Tibial artery (tissue), 4 donors: ENCODE data around the gene ARHGAP18.
A peak's percentile ranks its signal among the peaks of the same experiment; 100 is the strongest.
"Not testable (repeated sequence)": the region's sequence is repeated elsewhere in the genome, so short reads cannot be mapped to it uniquely, and the experiment has no call there.

Experiments used
- DNase-seq, 2 donors: peaks; one replicate each; pipeline ENCODE4 v3.0.0-alpha.2; 2019
- H3K27ac ChIP-seq, 2 donors: fragments of 200-600 bp; sonication (generic) in 1 of 2; 1 replicate in 1 of 2; 2 replicates in 1 of 2; pipeline ENCODE4 v1.5.1; 2018 to 2019; ENCODE audit warnings: mild to moderate bottlenecking in 1 of 2
- H3K27me3 ChIP-seq, 2 donors: fragments of 200-600 bp; sonication (generic) in 1 of 2; one replicate each; pipeline versions ENCODE4 v1.5.1 to v1.6.0; 2016 to 2019
- H3K36me3 ChIP-seq, 3 donors: fragments of 200-600 bp; sonication (generic) in 2 of 3; one replicate each; pipeline ENCODE4 v1.5.1; 2016 to 2019; ENCODE audit warnings: mild to moderate bottlenecking in 2 of 3
- H3K4me1 ChIP-seq, 4 donors: fragments of 200-600 bp; sonication (generic) in 2 of 4; 1 replicate in 3 of 4; 2 replicates in 1 of 4; pipeline ENCODE4 v1.5.1; 2016 to 2019
- H3K4me3 ChIP-seq, 2 donors: fragments of 200-600 bp; sonication (generic) in 1 of 2; 1 replicate in 1 of 2; 2 replicates in 1 of 2; pipeline ENCODE4 v1.5.1; 2018 to 2019; ENCODE audit warnings: mild to moderate bottlenecking in 2 of 2
- H3K9me3 ChIP-seq, 3 donors: fragments of 200-600 bp; sonication (generic) in 1 of 3; one replicate each; pipeline ENCODE4 v1.5.1; 2016 to 2019
- intact Hi-C: fragments of 100-400 bp; cut with DNase I; formaldehyde crosslinking; loops from one replicate; pipeline ENCODE4 v1.15.0; 2023; ENCODE audit warnings: low total_unique reads
- TF ChIP-seq, protein P1 (sequence below), 2 experiments: fragments of 200-600 bp in 1 of 2; fragments of 450-650 bp in 1 of 2; IDR thresholded peaks; one replicate each; pipeline ENCODE4 v1.5.1; 2017 to 2019; ENCODE audit warnings: antibody characterized with exemption in 2 of 2, mild to moderate bottlenecking in 1 of 2, moderate library complexity in 1 of 2

The ARHGAP18 gene

DNA sequence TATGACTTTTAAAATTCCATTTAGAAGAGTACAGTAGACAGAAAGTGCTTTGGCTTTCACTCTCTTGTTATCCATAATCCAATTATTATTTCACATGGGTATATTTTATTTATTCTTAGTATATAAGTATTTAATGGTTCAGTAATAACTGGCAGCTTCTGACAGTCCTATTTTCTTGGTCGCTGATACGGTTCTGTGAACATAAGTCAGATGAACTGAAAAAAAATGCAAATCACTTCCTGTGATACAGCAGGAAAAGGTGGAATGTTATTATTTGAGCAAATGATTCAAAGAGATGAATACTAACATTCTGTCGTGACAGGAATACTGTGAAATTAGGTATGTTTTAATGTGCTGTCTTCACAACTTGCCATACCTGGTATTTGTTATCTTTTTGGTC is 132.3 kb downstream of the ARHGAP18 start:
- no peak for DNase-seq
- Histone ChIP-seq H3K9me3 (no peaks in the 10 kb centered on the region), H3K27me3 (no peaks in the 10 kb centered on the region), H3K4me3 (no peak overlapping the region), H3K36me3 (no peaks in the 10 kb centered on the region), H3K4me1 (peaks cover 0 to 3% (median 0%) of the 10 kb centered on the region in 4 donors), H3K27ac (no peak overlapping the region)
- intact Hi-C loops: loop anchor here (5.0 kb wide), 1 partner anchor 80 kb away; no protein-coding TSS in a partner anchor
- TF ChIP-seq, protein P1, sequence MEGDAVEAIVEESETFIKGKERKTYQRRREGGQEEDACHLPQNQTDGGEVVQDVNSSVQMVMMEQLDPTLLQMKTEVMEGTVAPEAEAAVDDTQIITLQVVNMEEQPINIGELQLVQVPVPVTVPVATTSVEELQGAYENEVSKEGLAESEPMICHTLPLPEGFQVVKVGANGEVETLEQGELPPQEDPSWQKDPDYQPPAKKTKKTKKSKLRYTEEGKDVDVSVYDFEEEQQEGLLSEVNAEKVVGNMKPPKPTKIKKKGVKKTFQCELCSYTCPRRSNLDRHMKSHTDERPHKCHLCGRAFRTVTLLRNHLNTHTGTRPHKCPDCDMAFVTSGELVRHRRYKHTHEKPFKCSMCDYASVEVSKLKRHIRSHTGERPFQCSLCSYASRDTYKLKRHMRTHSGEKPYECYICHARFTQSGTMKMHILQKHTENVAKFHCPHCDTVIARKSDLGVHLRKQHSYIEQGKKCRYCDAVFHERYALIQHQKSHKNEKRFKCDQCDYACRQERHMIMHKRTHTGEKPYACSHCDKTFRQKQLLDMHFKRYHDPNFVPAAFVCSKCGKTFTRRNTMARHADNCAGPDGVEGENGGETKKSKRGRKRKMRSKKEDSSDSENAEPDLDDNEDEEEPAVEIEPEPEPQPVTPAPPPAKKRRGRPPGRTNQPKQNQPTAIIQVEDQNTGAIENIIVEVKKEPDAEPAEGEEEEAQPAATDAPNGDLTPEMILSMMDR (IDR thresholded peaks at IDR 0.05): no peak

DNA sequence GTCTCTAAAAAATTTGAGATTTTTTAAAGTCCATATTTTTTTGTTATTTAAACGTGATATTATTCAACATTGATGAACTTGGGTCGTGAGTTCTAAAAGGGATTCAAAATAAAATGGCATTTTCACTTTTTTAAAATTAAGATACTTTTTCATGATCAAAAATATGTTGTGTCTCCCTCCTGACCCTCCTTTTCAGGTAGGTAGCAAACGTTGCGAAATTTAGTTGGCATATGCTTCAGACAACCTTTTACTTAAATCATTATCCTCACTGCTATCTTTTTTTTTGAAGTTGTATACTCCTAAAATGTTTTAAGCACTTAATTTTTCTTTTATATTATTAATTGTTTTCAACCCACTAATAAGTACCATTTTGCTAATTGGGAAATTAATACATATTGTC is 133.5 kb downstream of the ARHGAP18 start:
- no peak for DNase-seq
- Histone ChIP-seq H3K36me3 (no peaks in the 10 kb centered on the region), H3K27me3 (no peaks in the 10 kb centered on the region), H3K9me3 (no peaks in the 10 kb centered on the region), H3K4me1 (peaks cover 0 to 3% (median 0%) of the 10 kb centered on the region in 4 donors), H3K27ac (no peak overlapping the region), H3K4me3 (no peak overlapping the region)
- TF ChIP-seq, protein P1 (IDR thresholded peaks at IDR 0.05): no peak
- intact Hi-C loops: loop anchor here (5.0 kb wide), 1 partner anchor 79 kb away; no protein-coding TSS in a partner anchor

DNA sequence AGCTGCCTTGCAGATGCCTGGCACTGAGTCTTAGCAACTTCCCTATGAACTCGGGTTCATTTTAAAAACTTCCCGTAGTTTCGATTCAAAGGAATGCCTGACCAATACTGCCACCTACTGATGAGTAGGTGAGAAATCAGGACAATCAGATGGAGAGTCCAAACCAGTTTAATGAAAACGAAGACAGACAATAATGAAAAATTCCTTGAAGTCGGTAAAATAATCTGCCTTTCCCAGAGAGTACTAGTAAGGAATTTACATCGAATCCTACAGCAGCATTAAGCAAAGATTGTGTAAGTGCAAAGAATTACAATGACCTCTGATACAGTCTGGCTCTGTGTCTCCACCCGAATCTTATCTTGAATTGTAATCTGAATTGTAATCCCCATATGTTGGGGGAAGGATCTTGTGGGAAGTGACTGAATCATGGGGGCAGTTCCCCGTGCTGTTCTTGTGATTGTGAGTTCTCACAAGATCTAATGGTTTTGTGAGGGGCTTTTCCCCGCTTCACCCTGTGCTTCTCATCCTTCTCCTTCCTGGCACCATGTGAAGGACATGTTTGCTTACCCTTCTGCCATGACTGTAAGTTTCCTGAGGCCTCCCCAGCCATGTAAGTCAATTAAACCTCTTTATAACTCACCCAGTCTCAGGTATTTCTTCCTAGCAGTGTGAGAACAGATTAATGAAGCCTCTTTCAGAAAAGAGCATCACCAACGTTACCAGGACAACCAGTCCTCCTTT is 134.4 kb downstream of the ARHGAP18 start:
- intact Hi-C loops: loop anchor here (5.0 kb wide), 1 partner anchor 78 kb away; no protein-coding TSS in a partner anchor
- TF ChIP-seq, protein P1 (IDR thresholded peaks at IDR 0.05): peak; percentile 54 to 60
- DNase-seq: no peak
- Histone ChIP-seq H3K9me3 (no peaks in the 10 kb centered on the region), H3K27ac (no peak overlapping the region), H3K27me3 (no peaks in the 10 kb centered on the region), H3K4me1 (peaks cover 0 to 3% (median 0%) of the 10 kb centered on the region in 4 donors), H3K4me3 (peak overlapping the region; percentile 34 to 35), H3K36me3 (no peaks in the 10 kb centered on the region)

DNA sequence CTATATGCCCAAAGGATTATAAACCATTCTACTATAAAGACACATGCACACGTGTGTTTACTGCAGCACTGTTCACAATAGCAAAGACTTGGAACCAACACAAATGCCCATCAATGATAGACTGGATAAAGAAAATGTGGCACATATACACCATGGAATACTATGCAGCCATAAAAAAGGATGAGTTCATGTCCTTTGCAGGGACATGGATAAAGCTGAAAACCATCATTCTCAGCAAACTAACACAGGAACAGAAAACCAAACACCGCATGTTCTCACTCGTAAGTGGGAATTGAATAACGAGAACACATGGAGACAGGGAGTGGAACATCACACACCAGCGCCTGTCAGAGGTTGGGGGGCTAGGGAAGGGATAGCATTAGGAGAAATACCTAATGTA is 135.4 kb downstream of the ARHGAP18 start:
- not testable (repeated sequence) for H3K4me1 ChIP-seq, H3K27ac ChIP-seq, H3K9me3 ChIP-seq, H3K4me3 ChIP-seq, H3K27me3 ChIP-seq, H3K36me3 ChIP-seq, DNase-seq
- intact Hi-C loops: loop anchor here (5.0 kb wide), 1 partner anchor 77 kb away; no protein-coding TSS in a partner anchor

DNA sequence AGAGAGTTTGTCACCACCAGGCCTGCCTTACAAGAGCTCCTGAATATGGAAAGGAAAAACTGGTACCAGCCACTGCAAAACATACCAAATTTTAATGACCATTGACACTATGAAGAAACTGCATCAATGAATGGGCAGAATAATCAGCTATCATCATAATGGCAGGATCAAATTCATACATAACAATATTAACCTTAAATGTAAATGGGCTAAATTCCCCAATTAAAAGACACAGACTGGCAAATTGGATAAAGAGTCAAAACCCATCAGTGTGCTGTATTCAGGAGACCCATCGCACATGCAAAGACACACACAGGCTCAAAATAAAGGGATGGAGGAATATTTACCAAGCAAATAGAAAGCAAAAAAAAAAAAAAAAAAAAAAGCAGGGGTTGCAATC is 139.0 kb downstream of the ARHGAP18 start:
- DNase-seq, intact Hi-C loops: not testable (repeated sequence)

DNA sequence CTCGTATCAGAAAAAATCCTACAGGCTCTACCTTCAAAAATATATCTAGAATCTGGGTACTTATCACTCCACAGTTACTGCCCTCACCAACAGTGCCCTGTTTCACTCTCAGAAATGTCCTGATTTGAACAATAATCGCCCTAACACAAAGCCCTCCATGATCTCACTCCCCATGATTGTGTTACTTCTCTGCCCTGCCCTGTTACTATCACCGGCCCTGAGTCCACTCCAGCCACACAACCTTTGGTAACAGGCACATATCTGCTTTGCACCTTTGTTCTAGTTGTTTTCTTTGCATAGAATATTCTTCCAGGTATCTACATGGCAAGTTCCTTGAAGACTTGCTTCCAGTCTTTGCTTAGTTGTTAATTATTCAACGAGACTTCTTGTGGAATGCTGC is 142.0 kb downstream of the ARHGAP18 start:
- intact Hi-C loops: no loop called here
- no peaks in the 10 kb centered on the region for H3K36me3 ChIP-seq
- no peak overlapping the region for H3K4me3 ChIP-seq
- no peaks in the 10 kb centered on the region for H3K9me3 ChIP-seq
- no peaks in the 10 kb centered on the region for H3K4me1 ChIP-seq
- H3K27me3 ChIP-seq: no peaks in the 10 kb centered on the region
- H3K27ac ChIP-seq: no peak overlapping the region
- no peak for DNase-seq
- TF ChIP-seq, protein P1 (IDR thresholded peaks at IDR 0.05): no peak

More for the DNA sequence above, 139.0 kb downstream of the ARHGAP18 start:
- not testable (repeated sequence) for H3K36me3 ChIP-seq, H3K4me1 ChIP-seq, H3K9me3 ChIP-seq, H3K4me3 ChIP-seq, H3K27me3 ChIP-seq, H3K27ac ChIP-seq
